ENCODE results near the gene TCHHL1. TPM values are rescaled to one million over a fixed set of nuclear protein-coding genes. Genes with fewer than 3 reads are reported as not detected.

TCHHL1 gene
- total and polyA plus RNA-seq, 8 donors = 0.18 TPM; not detected in 7

DNA sequence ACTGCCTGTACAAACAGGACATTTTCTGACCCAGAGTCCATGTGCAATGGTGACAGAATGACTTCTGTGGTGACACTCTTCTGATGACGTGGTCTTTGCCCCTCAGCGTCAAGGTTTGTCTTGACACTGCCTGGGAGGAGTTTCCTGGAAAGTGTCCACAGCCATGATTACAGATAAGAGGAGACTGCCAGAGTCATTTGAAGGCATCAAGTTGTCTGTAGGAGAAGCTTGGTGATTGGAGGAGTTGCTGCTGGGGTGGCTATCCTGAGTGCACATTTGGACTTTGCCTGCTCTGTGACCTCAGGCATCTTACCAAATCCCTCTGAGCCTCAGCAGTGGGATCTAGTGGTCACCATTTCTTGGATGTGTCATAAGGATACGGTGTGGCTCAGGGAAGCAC is 17.7 kb downstream of the TCHHL1 start:
- no peaks in the 10 kb centered on the region for H3K9me3 ChIP-seq
- H3K36me3 ChIP-seq = no peaks in the 10 kb centered on the region
- no peak overlapping the region for H3K4me3 ChIP-seq
- no peak for DNase-seq
- 60 to 81% (median 72%) methylated on average over 3 of the region's 3 CpGs for WGBS, 5 donors
- TF ChIP-seq EP300 (IDR thresholded peaks at IDR 0.05) = no peak
- no peak for TF ChIP-seq POLR2AphosphoS5 (IDR thresholded peaks at IDR 0.05)
- TF ChIP-seq POLR2A (IDR thresholded peaks at IDR 0.05) = no peak
- TF ChIP-seq, protein P1, sequence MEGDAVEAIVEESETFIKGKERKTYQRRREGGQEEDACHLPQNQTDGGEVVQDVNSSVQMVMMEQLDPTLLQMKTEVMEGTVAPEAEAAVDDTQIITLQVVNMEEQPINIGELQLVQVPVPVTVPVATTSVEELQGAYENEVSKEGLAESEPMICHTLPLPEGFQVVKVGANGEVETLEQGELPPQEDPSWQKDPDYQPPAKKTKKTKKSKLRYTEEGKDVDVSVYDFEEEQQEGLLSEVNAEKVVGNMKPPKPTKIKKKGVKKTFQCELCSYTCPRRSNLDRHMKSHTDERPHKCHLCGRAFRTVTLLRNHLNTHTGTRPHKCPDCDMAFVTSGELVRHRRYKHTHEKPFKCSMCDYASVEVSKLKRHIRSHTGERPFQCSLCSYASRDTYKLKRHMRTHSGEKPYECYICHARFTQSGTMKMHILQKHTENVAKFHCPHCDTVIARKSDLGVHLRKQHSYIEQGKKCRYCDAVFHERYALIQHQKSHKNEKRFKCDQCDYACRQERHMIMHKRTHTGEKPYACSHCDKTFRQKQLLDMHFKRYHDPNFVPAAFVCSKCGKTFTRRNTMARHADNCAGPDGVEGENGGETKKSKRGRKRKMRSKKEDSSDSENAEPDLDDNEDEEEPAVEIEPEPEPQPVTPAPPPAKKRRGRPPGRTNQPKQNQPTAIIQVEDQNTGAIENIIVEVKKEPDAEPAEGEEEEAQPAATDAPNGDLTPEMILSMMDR (IDR thresholded peaks at IDR 0.05) = no peak
- peaks cover 0 to 39% (median 0%) of the 10 kb centered on the region in 3 donors for H3K27me3 ChIP-seq
- no peaks in the 10 kb centered on the region for H3K4me1 ChIP-seq
- no peak overlapping the region for H3K27ac ChIP-seq
- intact Hi-C loops (cut with DNase I; ENCODE audit: low total_unique reads) = no loop called here

DNA sequence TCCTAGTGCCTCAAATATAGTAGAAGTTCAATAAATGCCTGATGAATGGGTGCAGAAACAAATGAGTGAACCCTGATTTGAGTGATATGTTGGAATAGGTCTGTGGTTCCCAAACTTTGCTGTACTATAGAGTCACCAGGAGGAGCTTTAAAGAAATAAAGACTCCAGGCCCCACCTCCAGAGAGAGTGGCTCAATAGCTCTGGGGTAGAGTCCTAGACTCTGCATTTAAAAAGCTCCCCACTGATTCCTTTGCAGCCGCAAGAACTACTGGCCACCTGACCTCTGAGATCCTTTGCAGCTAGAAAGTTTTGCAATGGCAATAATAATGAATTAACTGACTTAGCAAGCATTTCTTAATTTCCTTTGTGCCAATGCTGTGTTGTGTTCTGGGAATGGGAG is 20.9 kb downstream of the TCHHL1 start:
- 37 to 76% (median 56%) methylated on average over 1 of the region's 1 CpG for WGBS, 5 donors
- H3K27ac ChIP-seq = no peak overlapping the region
- no peaks in the 10 kb centered on the region for H3K9me3 ChIP-seq
- no peak for DNase-seq
- intact Hi-C loops (cut with DNase I; ENCODE audit: low total_unique reads) = loop anchor here (10.0 kb wide), 1 partner anchor 377 kb away; no protein-coding TSS in a partner anchor
- no peak overlapping the region for H3K4me3 ChIP-seq
- peaks cover 0 to 49% (median 0%) of the 10 kb centered on the region in 3 donors for H3K27me3 ChIP-seq
- TF ChIP-seq POLR2AphosphoS5 (IDR thresholded peaks at IDR 0.05) = no peak
- TF ChIP-seq EP300 (IDR thresholded peaks at IDR 0.05) = no peak
- TF ChIP-seq, protein P1 (IDR thresholded peaks at IDR 0.05) = no peak
- no peak for TF ChIP-seq POLR2A (IDR thresholded peaks at IDR 0.05)
- H3K4me1 ChIP-seq = no peaks in the 10 kb centered on the region
- H3K36me3 ChIP-seq = no peaks in the 10 kb centered on the region

DNA sequence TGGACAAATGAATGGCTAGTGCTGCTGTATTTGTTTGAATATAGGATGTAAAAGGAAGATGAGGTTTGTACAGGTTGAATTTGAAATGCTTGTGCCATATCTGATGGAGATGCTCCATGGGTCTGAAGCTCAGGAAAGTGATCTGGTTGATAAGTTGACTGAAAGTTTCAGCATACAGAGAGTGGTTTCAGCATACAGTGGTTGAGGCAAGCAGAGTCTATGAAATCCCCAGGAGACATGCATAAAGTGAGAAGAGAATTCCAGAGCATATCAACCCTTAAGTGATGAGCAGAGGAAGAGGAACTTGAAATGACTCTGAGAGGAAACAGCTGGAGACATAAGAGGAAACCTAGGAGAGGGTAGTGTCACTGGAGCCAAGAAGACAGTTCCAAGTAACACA is 21.7 kb downstream of the TCHHL1 start:
- H3K27ac ChIP-seq = no peak overlapping the region
- no peaks in the 10 kb centered on the region for H3K36me3 ChIP-seq
- DNase-seq = no peak
- peaks cover 0 to 52% (median 0%) of the 10 kb centered on the region in 3 donors for H3K27me3 ChIP-seq
- TF ChIP-seq POLR2AphosphoS5 (IDR thresholded peaks at IDR 0.05) (no peak), POLR2A (IDR thresholded peaks at IDR 0.05) (no peak), EP300 (IDR thresholded peaks at IDR 0.05) (no peak)
- TF ChIP-seq, protein P1 (IDR thresholded peaks at IDR 0.05) = no peak
- intact Hi-C loops (cut with DNase I; ENCODE audit: low total_unique reads) = loop anchor here (10.0 kb wide), 1 partner anchor 378 kb away; no protein-coding TSS in a partner anchor
- H3K4me3 ChIP-seq = no peak overlapping the region
- no peaks in the 10 kb centered on the region for H3K9me3 ChIP-seq
- H3K4me1 ChIP-seq = no peaks in the 10 kb centered on the region

DNA sequence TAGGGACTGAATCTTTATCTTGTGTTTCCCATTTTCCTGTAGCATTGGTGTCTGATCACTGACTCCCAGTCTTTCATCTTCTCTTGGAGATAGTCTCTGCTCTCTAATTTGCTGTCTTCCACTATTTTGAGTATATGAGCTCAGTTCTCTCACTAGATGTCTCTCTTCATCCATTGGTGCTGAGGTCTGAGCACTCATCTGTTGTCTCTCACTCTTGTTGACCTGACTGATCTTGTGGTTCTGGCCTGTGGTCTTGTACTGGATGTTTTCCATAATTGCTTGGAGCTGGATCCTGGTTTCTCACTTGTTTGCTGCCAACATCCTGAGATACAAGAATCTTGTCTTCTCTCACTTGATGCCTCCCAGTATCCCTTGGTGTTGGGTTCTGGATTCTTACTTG is 26.9 kb downstream of the TCHHL1 start:
- Histone ChIP-seq H3K36me3 (no peaks in the 10 kb centered on the region), H3K4me1 (no peaks in the 10 kb centered on the region), H3K4me3 (no peak overlapping the region), H3K27ac (no peak overlapping the region), H3K9me3 (no peaks in the 10 kb centered on the region), H3K27me3 (peaks cover 0 to 55% (median 0%) of the 10 kb centered on the region in 3 donors)
- TF ChIP-seq EP300 (IDR thresholded peaks at IDR 0.05) = no peak
- TF ChIP-seq, protein P1 (IDR thresholded peaks at IDR 0.05) = no peak
- no peak for TF ChIP-seq POLR2AphosphoS5 (IDR thresholded peaks at IDR 0.05)
- TF ChIP-seq POLR2A (IDR thresholded peaks at IDR 0.05) = no peak
- intact Hi-C loops (cut with DNase I; ENCODE audit: low total_unique reads) = loop anchor here (10.0 kb wide), 1 partner anchor 383 kb away; no protein-coding TSS in a partner anchor
- DNase-seq = no peak
